Smooth muscle cell (in vitro differentiated cells): ENCODE data around the gene TFF1. TPM values are rescaled to one million over a fixed set of nuclear protein-coding genes. Genes with fewer than 3 reads are reported as not detected.

Experiments used
- DNase-seq: peaks from one replicate; lab custom pipeline; 2025; ENCODE audit not compliant: unreplicated experiment; lab: John Stamatoyannopoulos, UW
- H2AFZ ChIP-seq: fragments of 200-600 bp; sonication (generic); 2 replicates; pipeline ENCODE4 v1.6.0; 2016; ENCODE audit warnings: antibody characterized with exemption, low read depth, mild to moderate bottlenecking
- H3F3A ChIP-seq: fragments of 200-600 bp; sonication (generic); 2 replicates; pipeline ENCODE4 v1.6.0; 2017; ENCODE audit warnings: antibody characterized with exemption, low read depth
- H3K27ac ChIP-seq: fragments of 200-600 bp; sonication (generic); 2 replicates; pipeline ENCODE4 v1.5.1; 2016; ENCODE audit warnings: low read depth, mild to moderate bottlenecking
- H3K27me3 ChIP-seq: fragments of 200-600 bp; sonication (generic); 2 replicates; pipeline ENCODE4 v1.6.1; 2016; ENCODE audit warnings: low read depth, mild to moderate bottlenecking
- H3K36me3 ChIP-seq: fragments of 200-600 bp; sonication (generic); 2 replicates; pipeline ENCODE4 v1.5.1; 2016; ENCODE audit warnings: low read depth
- H3K4me1 ChIP-seq: fragments of 200-600 bp; sonication (generic); 2 replicates; pipeline ENCODE4 v1.5.1; 2016; ENCODE audit warnings: low read depth
- H3K4me2 ChIP-seq: fragments of 200-600 bp; sonication (generic); 2 replicates; pipeline ENCODE4 v1.6.0; 2016; ENCODE audit warnings: mild to moderate bottlenecking
- H3K4me3 ChIP-seq: fragments of 200-600 bp; sonication (generic); 2 replicates; pipeline ENCODE4 v1.5.1; 2016; ENCODE audit warnings: mild to moderate bottlenecking
- H3K79me2 ChIP-seq: fragments of 200-600 bp; sonication (generic); 2 replicates; pipeline ENCODE4 v1.6.0; 2016; ENCODE audit warnings: low read depth, mild to moderate bottlenecking
- H3K9ac ChIP-seq: fragments of 200-600 bp; sonication (generic); 2 replicates; pipeline ENCODE4 v1.6.0; 2016; ENCODE audit warnings: low read depth
- H3K9me3 ChIP-seq: fragments of 200-600 bp; sonication (generic); replicated peaks from 2 replicates; pipeline ENCODE4 v1.5.1; 2016; ENCODE audit warnings: low read depth
- H4K20me1 ChIP-seq: fragments of 200-600 bp; sonication (generic); 2 replicates; pipeline ENCODE4 v1.6.0; 2016; ENCODE audit warnings: low read depth
- CTCF ChIP-seq: fragments of 200-600 bp; sonication (generic); IDR thresholded peaks from 2 replicates; pipeline ENCODE4 v1.5.1; 2017; ENCODE audit warnings: borderline replicate concordance, mild to moderate bottlenecking, antibody characterized with exemption; ENCODE audit not compliant: insufficient read depth, poor library complexity, severe bottlenecking
- WGBS: methylation state at CpG from one replicate; pipeline ENCODE4 v1.1.7; 2016; ENCODE audit warnings: low lambda C conversion rate; 5-methylcytosine and 5-hydroxymethylcytosine counted together
- polyA plus RNA-seq: library from polyadenylated mRNA; unstranded; fragments of >200 nt; fragmentation: Nextera tagmentation; extraction: Ambion mirVana; gene quantifications from 2 replicates; pipeline ENCODE4 v1.2.1, GENCODE V29; 2016
- total RNA-seq: library from RNA; depleted of rRNA; stranded (reverse); fragments of >200 nt; gene quantifications from 2 replicates; pipeline ENCODE4 v1.2.3, GENCODE V29; 2014

TFF1 gene
- total and polyA plus RNA-seq, 2 experiments from 2014 or later, result 7.9 to 8.6 TPM

- no peak overlapping the region for H3K9ac ChIP-seq
- DNase-seq, result no peak
- H3K4me2 ChIP-seq, result no peak overlapping the region
- H3K79me2 ChIP-seq, result no peaks in the 10 kb centered on the region
- H3K36me3 ChIP-seq, result no peaks in the 10 kb centered on the region
- TF ChIP-seq CTCF, result peak; percentile 38
- H3F3A ChIP-seq, result no peaks in the 10 kb centered on the region
- no peak overlapping the region for H3K4me3 ChIP-seq
- no peaks in the 10 kb centered on the region for H3K27me3 ChIP-seq
- peaks cover 10% of the 10 kb centered on the region for H3K4me1 ChIP-seq
- WGBS, result 63% methylated on average over 22 of the region's 23 CpGs
- H4K20me1 ChIP-seq, result no peaks in the 10 kb centered on the region
- H3K27ac ChIP-seq, result no peak overlapping the region
- H2AFZ ChIP-seq, result no peak overlapping the region
- no peaks in the 10 kb centered on the region for H3K9me3 ChIP-seq
Observed at GRCh38 chr21:42337830-42338728, 28.3 kb downstream of the TFF1 start.

GRCh38 chr21:42337276-42337675 is 29.1 kb downstream of the TFF1 start:
- Histone ChIP-seq H2AFZ (no peak overlapping the region), H3K9me3 (no peaks in the 10 kb centered on the region), H3K36me3 (no peaks in the 10 kb centered on the region), H3F3A (no peaks in the 10 kb centered on the region), H3K79me2 (no peaks in the 10 kb centered on the region), H3K9ac (no peak overlapping the region), H3K4me2 (no peak overlapping the region), H3K27ac (no peak overlapping the region), H3K4me3 (no peak overlapping the region), H4K20me1 (no peaks in the 10 kb centered on the region), H3K4me1 (peaks cover 10% of the 10 kb centered on the region), H3K27me3 (no peaks in the 10 kb centered on the region)
- no peak for TF ChIP-seq CTCF
- no peak for DNase-seq
- 91% methylated on average over 4 of the region's 4 CpGs for WGBS

- Histone ChIP-seq H3K9ac (peak overlapping the region; percentile 7), H3K4me1 (peaks cover 10% of the 10 kb centered on the region), H3F3A (no peaks in the 10 kb centered on the region), H3K79me2 (no peaks in the 10 kb centered on the region), H3K4me3 (peak overlapping the region; percentile 14), H3K4me2 (peak overlapping the region; percentile 75), H2AFZ (peak overlapping the region; percentile 73), H3K36me3 (no peaks in the 10 kb centered on the region), H4K20me1 (no peaks in the 10 kb centered on the region), H3K27ac (peak overlapping the region; percentile 10), H3K9me3 (no peaks in the 10 kb centered on the region), H3K27me3 (no peaks in the 10 kb centered on the region)
- no peak for DNase-seq
- 9% methylated on average over 10 of the region's 10 CpGs for WGBS
- TF ChIP-seq CTCF, result no peak
Observed at GRCh38 chr21:42336054-42336453, 30.3 kb downstream of the TFF1 start.
